ENCODE results near the gene ANKRD29.
"Not testable (repeated sequence)": the region's sequence is repeated elsewhere in the genome, so short reads cannot be mapped to it uniquely, and the experiment has no call there.

ANKRD29 gene

GRCh38 chr18:23617412-23618014 lies 45.2 kb downstream of the ANKRD29 start:
- in situ Hi-C loops (cut with HindIII; ENCODE audit: low sequenced_read_pairs), result no loop called here

GRCh38 chr18:23616258-23616657 lies 46.5 kb downstream of the ANKRD29 start:
- in situ Hi-C loops (cut with HindIII; ENCODE audit: low sequenced_read_pairs), result no loop called here

- in situ Hi-C loops (cut with HindIII; ENCODE audit: low sequenced_read_pairs), result no loop called here
Observed at GRCh38 chr18:23614891-23615290, 47.8 kb downstream of the ANKRD29 start.

- in situ Hi-C loops (cut with HindIII; ENCODE audit: low sequenced_read_pairs), result no loop called here
Observed at GRCh38 chr18:23614413-23614812, 48.3 kb downstream of the ANKRD29 start.

- in situ Hi-C loops (cut with HindIII; ENCODE audit: low sequenced_read_pairs), result not testable (repeated sequence)
Observed at GRCh38 chr18:23613091-23613475, 49.6 kb downstream of the ANKRD29 start.

GRCh38 chr18:23612434-23613090 lies 50.1 kb downstream of the ANKRD29 start:
- in situ Hi-C loops (cut with HindIII; ENCODE audit: low sequenced_read_pairs), result no loop called here

- in situ Hi-C loops (cut with HindIII; ENCODE audit: low sequenced_read_pairs), result loop anchor here (10.0 kb wide), 1 partner anchor 95 kb away; no protein-coding TSS in a partner anchor
Observed at GRCh38 chr18:23609390-23610023, 53.2 kb downstream of the ANKRD29 start.

- in situ Hi-C loops (cut with HindIII; ENCODE audit: low sequenced_read_pairs), result loop anchor here (10.0 kb wide), 1 partner anchor 97 kb away; no protein-coding TSS in a partner anchor
Observed at GRCh38 chr18:23608211-23608610, 54.5 kb downstream of the ANKRD29 start.

GRCh38 chr18:23605941-23606340 lies 56.8 kb downstream of the ANKRD29 start:
- in situ Hi-C loops (cut with HindIII; ENCODE audit: low sequenced_read_pairs), result loop anchor here (10.0 kb wide), 1 partner anchor 99 kb away; no protein-coding TSS in a partner anchor

- in situ Hi-C loops (cut with HindIII; ENCODE audit: low sequenced_read_pairs), result loop anchor here (5.0 to 10.0 kb wide), 2 partner anchors 78 to 105 kb away; no protein-coding TSS in a partner anchor
Observed at GRCh38 chr18:23599809-23600208, 62.9 kb downstream of the ANKRD29 start.

GRCh38 chr18:23596183-23596582 lies 66.5 kb downstream of the ANKRD29 start:
- in situ Hi-C loops (cut with HindIII; ENCODE audit: low sequenced_read_pairs), result no loop called here

- in situ Hi-C loops (cut with HindIII; ENCODE audit: low sequenced_read_pairs), result no loop called here
Observed at GRCh38 chr18:23595591-23595990, 67.1 kb downstream of the ANKRD29 start.

- in situ Hi-C loops (cut with HindIII; ENCODE audit: low sequenced_read_pairs), result no loop called here
Observed at GRCh38 chr18:23593720-23594119, 69.0 kb downstream of the ANKRD29 start.

- in situ Hi-C loops (cut with HindIII; ENCODE audit: low sequenced_read_pairs), result no loop called here
Observed at GRCh38 chr18:23592911-23593310, 69.8 kb downstream of the ANKRD29 start.

GRCh38 chr18:23591011-23591410 lies 71.7 kb downstream of the ANKRD29 start:
- in situ Hi-C loops (cut with HindIII; ENCODE audit: low sequenced_read_pairs), result no loop called here

- in situ Hi-C loops (cut with HindIII; ENCODE audit: low sequenced_read_pairs), result no loop called here
Observed at GRCh38 chr18:23588836-23589560, 73.7 kb downstream of the ANKRD29 start.

- in situ Hi-C loops (cut with HindIII; ENCODE audit: low sequenced_read_pairs), result no loop called here
Observed at GRCh38 chr18:23587220-23587642, 75.5 kb downstream of the ANKRD29 start.

- in situ Hi-C loops (cut with HindIII; ENCODE audit: low sequenced_read_pairs), result no loop called here
Observed at GRCh38 chr18:23586249-23587196, 76.2 kb downstream of the ANKRD29 start, which contains the start of gene NPC1. NPC1 (minus strand) TSS chr18:23586506; CDS start chr18:23586343, 163 bp downstream.

GRCh38 chr18:23585897-23586248 lies 76.8 kb downstream of the ANKRD29 start:
- in situ Hi-C loops (cut with HindIII; ENCODE audit: low sequenced_read_pairs), result no loop called here
